ENCODE measurements around the gene COG5.

GRCh38 chr7:107213193-107213788 is 350.4 kb downstream of the COG5 start:
- TF ChIP-seq CTCF (conservative IDR thresholded peaks at IDR 0.05; ENCODE audit: low read depth, low read length) = no peak
- TF ChIP-seq RAD21 (IDR thresholded peaks at IDR 0.05; ENCODE audit: low read length) = no peak
- no peak for TF ChIP-seq POLR2A (IDR thresholded peaks at IDR 0.05; ENCODE audit: low read depth, low read length)
- TF ChIP-seq RCOR1 (IDR thresholded peaks at IDR 0.05; ENCODE audit: insufficient replicate concordance, low read length) = no peak
- no peak for TF ChIP-seq SMC3 (IDR thresholded peaks at IDR 0.05; ENCODE audit: low read depth, low read length)
- TF ChIP-seq MAFK (IDR thresholded peaks at IDR 0.05; ENCODE audit: low read depth, low read length) = no peak
- TF ChIP-seq MAZ (IDR thresholded peaks at IDR 0.05; ENCODE audit: borderline replicate concordance, low read depth, low read length) = no peak
- TF ChIP-seq CEBPB (IDR thresholded peaks at IDR 0.05; ENCODE audit: low read depth, low read length) = no peak
- TF ChIP-seq FOS (IDR thresholded peaks at IDR 0.05; ENCODE audit: low read depth, low read length) = no peak
- no peak for TF ChIP-seq RFX5 (IDR thresholded peaks at IDR 0.05; ENCODE audit: low read depth, low read length)

Measured in IMR-90 (cell line).